ENCODE results near the gene BUB1. TPM values are rescaled to one million over a fixed set of nuclear protein-coding genes. Genes with fewer than 3 reads are reported as not detected.
A peak's percentile ranks its signal among the peaks of the same experiment; 100 is the strongest.
"Not testable (repeated sequence)": the region's sequence is repeated elsewhere in the genome, so short reads cannot be mapped to it uniquely, and the experiment has no call there.

Gene BUB1
- total RNA-seq, 2 donors from 2014 or later: 0.27 to 0.49 TPM

DNA sequence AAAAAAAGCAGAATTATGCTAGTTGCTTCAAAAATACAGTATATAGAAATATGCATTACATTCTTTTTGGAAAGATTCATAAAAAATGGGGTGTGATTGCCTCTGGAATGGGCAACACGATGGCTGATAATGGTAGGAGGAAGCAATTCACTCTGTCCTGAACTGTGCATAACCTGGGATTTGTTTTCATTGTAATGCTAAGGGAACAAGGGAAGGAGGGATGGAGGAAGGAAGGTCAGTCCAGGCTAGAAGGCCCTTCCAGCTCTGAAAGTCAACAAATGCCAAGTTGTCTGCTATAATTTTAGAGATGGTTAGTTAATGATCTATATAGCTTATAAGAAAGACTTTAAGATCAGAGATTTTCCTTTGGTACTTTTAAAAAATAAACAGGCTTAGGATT is 40.8 kb downstream of the BUB1 start:
- TF ChIP-seq, protein P1, sequence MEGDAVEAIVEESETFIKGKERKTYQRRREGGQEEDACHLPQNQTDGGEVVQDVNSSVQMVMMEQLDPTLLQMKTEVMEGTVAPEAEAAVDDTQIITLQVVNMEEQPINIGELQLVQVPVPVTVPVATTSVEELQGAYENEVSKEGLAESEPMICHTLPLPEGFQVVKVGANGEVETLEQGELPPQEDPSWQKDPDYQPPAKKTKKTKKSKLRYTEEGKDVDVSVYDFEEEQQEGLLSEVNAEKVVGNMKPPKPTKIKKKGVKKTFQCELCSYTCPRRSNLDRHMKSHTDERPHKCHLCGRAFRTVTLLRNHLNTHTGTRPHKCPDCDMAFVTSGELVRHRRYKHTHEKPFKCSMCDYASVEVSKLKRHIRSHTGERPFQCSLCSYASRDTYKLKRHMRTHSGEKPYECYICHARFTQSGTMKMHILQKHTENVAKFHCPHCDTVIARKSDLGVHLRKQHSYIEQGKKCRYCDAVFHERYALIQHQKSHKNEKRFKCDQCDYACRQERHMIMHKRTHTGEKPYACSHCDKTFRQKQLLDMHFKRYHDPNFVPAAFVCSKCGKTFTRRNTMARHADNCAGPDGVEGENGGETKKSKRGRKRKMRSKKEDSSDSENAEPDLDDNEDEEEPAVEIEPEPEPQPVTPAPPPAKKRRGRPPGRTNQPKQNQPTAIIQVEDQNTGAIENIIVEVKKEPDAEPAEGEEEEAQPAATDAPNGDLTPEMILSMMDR (IDR thresholded peaks at IDR 0.05): no peak
- no peak for ATAC-seq (ENCODE audit: insufficient number of reproducible peaks, low FRiP score, low read depth)
- no peaks in the 10 kb centered on the region for H3K4me1 ChIP-seq (ENCODE audit: control insufficient read depth in 1 of 2, low read depth in 2 of 2)
- no peaks in the 10 kb centered on the region for H3K36me3 ChIP-seq
- no peaks in the 10 kb centered on the region for H3K9me3 ChIP-seq
- H3K27me3 ChIP-seq (replicated peaks; ENCODE audit: insufficient read depth): no peaks in the 10 kb centered on the region
- no peak overlapping the region for H3K27ac ChIP-seq
- DNase-seq (ENCODE audit: low spot score): no peak
- H3K4me3 ChIP-seq: no peak overlapping the region

DNA sequence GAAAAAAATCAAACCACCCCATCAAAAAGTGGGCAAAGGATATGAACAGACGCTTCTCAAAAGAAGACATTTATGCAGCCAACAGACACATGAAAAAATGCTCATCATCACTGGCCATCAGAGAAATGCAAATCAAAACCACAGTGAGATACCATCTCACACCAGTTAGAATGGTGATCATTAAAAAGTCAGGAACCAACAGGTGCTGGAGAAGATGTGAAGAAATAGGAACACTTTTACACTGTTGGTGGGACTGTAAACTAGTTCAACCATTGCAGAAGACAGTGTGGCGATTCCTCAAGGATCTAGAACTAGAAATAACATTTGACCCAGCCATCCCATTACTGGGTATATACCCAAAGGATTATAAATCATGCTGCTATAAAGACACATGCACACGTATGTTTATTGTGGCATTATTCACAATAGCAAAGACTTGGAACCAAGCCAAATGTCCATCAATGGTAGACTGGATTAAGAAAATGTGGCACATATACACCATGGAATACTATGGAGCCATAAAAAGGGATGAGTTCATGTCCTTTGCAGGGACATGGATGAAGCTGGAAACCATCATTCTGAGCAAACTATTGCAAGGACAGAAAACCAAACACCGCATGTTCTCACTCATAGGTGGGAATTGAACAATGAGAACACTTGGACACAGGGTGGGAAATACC is 41.8 kb downstream of the BUB1 start:
- H3K4me1 ChIP-seq (ENCODE audit: control insufficient read depth in 1 of 2, low read depth in 2 of 2); ATAC-seq (ENCODE audit: insufficient number of reproducible peaks, low FRiP score, low read depth); H3K4me3 ChIP-seq: not testable (repeated sequence)

DNA sequence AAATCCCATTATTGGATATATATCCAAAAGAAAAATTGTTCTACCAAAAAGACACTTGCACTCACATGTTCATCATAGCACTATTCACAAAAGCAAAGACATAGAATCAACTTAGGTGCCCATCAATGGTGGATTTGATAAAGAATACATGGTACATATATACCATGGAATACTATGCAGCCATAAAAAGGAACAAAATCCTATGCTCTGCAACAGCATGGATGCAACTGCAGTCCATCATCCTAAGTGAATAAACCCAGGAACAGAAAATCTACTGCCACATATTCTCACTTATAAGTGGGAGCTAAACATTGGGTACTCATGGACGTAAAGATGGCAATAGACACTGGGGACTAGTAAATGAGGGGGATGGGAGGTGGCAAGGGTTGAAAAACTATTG is 50.5 kb downstream of the BUB1 start:
- H3K27ac ChIP-seq; H3K4me3 ChIP-seq; H3K4me1 ChIP-seq (ENCODE audit: control insufficient read depth in 1 of 2, low read depth in 2 of 2); H3K9me3 ChIP-seq; H3K36me3 ChIP-seq; ATAC-seq (ENCODE audit: insufficient number of reproducible peaks, low FRiP score, low read depth); H3K27me3 ChIP-seq (replicated peaks; ENCODE audit: insufficient read depth); DNase-seq (ENCODE audit: low spot score): not testable (repeated sequence)

More for the DNA sequence above, 41.8 kb downstream of the BUB1 start:
- H3K27me3 ChIP-seq (replicated peaks; ENCODE audit: insufficient read depth); DNase-seq (ENCODE audit: low spot score); H3K36me3 ChIP-seq; H3K27ac ChIP-seq; H3K9me3 ChIP-seq: not testable (repeated sequence)

DNA sequence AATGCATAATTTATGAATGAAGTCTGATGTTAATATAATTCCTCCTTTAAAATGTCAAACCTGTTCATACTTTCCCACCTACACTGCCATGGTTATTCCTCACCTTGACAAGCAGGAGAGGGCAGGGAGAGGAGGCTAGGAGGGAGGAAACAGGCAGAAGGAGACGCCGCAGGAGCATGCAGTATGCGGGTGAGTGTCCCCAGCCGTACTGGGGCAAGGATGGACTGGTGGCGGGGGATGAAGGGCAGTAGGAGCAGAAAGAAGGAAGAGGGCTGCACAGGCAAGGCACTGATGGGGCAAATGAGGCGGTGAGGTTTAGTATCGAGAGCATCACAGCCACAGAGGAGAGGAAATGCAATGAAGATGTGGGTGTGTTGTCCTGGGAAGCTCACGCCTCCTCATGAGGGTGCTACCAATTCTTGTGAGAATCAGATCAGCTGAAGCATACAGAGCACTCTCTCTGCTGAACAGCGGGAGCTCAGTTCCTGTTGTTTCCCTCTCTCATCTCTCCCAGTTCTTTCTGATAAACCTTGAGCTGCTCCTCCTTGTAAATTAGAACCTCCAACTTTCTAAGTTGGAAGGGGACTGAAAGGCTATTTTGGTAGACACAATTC is 58.4 kb downstream of the BUB1 start:
- not testable (repeated sequence) for H3K36me3 ChIP-seq; H3K27ac ChIP-seq; H3K4me1 ChIP-seq (ENCODE audit: control insufficient read depth in 1 of 2, low read depth in 2 of 2); DNase-seq (ENCODE audit: low spot score); ATAC-seq (ENCODE audit: insufficient number of reproducible peaks, low FRiP score, low read depth); H3K27me3 ChIP-seq (replicated peaks; ENCODE audit: insufficient read depth); H3K4me3 ChIP-seq; H3K9me3 ChIP-seq

DNA sequence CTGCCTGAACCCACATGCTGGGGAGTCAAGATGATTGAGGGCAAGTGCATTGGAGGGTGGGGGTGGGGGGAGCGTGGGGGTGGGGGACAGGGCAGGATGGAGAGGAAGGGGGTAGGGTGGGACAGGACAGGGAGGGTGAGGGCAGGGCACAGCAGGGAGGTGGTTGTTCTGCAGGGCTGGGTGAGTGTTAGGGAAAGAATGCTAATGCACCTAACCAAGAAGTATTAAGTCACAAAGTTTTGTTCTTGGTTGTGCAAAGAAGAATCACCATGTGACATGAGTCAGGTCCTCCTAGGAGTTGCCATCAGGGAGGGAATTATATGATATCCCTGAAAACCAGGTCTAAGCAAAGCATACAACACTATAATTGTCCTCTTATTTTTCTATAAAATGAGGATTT is 63.9 kb downstream of the BUB1 start:
- not testable (repeated sequence) for H3K27me3 ChIP-seq (replicated peaks; ENCODE audit: insufficient read depth); DNase-seq (ENCODE audit: low spot score); ATAC-seq (ENCODE audit: insufficient number of reproducible peaks, low FRiP score, low read depth)

DNA sequence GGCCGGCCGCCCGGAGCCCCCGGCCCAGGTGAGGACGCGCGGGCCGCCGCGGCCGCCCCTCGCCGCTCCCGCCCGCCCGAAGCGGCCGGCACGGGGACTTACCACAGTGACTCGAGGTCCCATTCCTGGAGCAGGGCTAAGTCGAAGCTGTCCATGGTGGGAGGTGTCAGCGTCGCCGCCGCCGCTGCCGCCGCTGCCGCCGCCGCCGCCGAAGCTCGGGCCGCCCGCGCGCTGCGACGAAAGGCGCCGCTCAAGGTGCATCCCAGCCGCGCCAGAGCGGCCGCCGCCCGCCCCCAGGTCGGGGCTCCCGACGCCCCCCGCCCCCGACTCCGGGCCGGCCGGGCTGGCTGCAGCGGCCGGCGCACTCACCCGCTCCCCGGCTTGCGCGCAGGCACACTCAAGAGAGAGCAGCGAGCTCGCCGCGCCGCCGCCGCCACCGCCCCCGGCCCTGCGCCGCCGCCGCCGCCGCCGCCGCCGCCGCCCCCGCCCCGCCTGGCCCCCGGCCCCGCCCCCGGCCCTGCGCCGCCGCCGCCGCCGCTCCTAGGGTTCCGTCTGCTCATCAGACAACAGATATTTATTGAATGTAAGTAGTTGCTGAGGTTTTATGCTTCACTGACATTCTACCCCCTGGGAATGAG is 67.1 kb downstream of the BUB1 start:
- H3K36me3 ChIP-seq; H3K27ac ChIP-seq; ATAC-seq (ENCODE audit: insufficient number of reproducible peaks, low FRiP score, low read depth); DNase-seq (ENCODE audit: low spot score); H3K9me3 ChIP-seq; H3K4me3 ChIP-seq; H3K27me3 ChIP-seq (replicated peaks; ENCODE audit: insufficient read depth); H3K4me1 ChIP-seq (ENCODE audit: control insufficient read depth in 1 of 2, low read depth in 2 of 2): not testable (repeated sequence)

More for the DNA sequence above, 63.9 kb downstream of the BUB1 start:
- not testable (repeated sequence) for H3K4me1 ChIP-seq (ENCODE audit: control insufficient read depth in 1 of 2, low read depth in 2 of 2); H3K27ac ChIP-seq; H3K9me3 ChIP-seq; H3K4me3 ChIP-seq; H3K36me3 ChIP-seq

DNA sequence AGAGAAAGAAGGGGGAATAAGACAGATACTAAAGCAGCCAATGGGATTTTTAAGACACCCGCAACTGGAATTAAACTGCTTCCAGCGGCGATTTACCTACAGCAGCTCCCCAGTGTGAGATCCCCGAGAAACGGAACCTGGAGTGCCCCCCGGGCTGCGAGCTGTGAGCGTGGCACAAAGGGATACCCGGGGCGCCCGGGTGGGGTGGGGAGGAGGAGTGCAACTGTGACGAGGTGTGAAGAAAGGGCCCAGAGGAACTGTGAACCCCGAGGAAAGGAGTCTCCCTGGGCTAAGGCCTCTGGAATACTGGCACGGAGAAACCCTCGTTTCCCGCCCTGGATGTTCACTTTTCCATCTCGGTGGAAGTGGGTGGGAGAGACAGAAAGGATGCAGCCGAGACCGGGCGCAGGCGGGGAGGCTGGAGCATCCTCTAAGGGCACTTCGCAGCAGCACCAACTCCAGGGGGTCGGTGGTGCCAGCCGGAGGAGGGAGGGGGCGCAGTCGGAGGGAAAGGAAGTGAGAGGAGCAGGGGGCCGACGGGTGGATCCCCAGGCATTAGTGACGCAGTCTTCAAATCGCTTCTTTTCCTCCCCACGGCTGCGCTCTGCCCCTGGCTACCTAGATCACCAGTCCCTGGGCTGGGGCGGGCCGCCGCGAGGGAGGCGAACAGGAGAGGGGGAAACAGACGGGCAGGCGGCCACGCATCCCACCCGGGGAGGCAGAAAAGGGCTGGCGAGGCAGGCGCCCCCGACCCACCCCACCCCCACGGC is 67.8 kb downstream of the BUB1 start:
- not testable (repeated sequence) for H3K9me3 ChIP-seq; H3K27me3 ChIP-seq (replicated peaks; ENCODE audit: insufficient read depth); DNase-seq (ENCODE audit: low spot score); ATAC-seq (ENCODE audit: insufficient number of reproducible peaks, low FRiP score, low read depth); H3K4me1 ChIP-seq (ENCODE audit: control insufficient read depth in 1 of 2, low read depth in 2 of 2); H3K27ac ChIP-seq; H3K36me3 ChIP-seq
- H3K4me3 ChIP-seq: peak overlapping the region; percentile 36

DNA sequence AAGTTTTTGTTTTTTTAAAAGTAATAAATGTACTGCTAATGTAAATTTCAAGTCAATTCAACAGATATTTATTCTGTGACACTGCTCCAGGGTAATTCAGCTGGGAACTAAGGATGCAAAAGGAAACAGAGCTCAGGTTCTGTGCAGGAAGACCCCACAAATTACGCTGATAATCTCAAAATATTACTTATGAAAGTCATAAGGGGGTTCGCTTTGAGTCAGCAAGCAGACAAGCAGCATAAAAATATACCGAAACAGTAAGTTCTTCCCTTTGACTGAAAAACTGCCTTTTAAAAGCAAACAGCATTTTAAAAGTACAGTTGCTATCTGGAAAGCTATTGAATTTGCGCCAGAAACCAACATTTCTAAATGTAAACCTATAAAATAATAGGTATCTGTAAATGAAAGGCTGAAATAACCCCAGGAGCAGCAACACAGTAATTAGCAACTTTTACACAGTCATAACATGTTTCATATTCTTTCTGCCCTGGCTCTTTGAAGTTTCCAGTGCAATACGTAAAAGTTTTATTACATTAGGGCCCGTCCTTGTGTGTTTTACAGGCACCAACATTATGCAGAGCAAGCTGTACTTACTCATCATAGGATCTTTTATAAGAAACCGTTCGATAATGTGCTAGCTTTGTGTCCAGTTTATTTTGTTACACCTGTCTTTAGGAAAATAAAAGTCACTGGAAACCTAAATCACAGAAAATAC is 68.9 kb downstream of the BUB1 start:
- ATAC-seq (ENCODE audit: insufficient number of reproducible peaks, low FRiP score, low read depth); H3K4me3 ChIP-seq; H3K9me3 ChIP-seq: not testable (repeated sequence)

DNA sequence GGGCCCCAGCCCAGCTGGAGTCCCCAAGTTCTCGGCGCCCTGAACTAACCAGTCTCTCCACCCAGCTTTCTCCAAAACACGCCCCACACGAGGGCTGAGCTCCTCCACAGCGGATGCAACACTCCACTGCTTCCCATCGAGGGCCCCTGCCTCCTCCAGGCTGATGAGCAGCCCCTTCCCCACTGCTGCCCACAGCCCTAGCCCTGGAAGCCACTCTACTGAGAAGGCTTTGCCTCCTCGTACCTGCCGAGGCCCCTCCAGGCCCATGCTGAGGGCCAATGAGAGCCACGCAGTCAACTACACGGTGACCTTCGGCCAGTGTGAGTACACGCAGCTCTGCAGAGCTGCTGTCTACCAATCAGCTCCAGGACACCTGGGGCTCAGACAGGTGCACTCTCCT is 72.8 kb downstream of the BUB1 start:
- not testable (repeated sequence) for H3K27ac ChIP-seq; H3K36me3 ChIP-seq; H3K27me3 ChIP-seq (replicated peaks; ENCODE audit: insufficient read depth); ATAC-seq (ENCODE audit: insufficient number of reproducible peaks, low FRiP score, low read depth); H3K4me1 ChIP-seq (ENCODE audit: control insufficient read depth in 1 of 2, low read depth in 2 of 2); H3K9me3 ChIP-seq; DNase-seq (ENCODE audit: low spot score); H3K4me3 ChIP-seq

More for the DNA sequence above, 68.9 kb downstream of the BUB1 start:
- not testable (repeated sequence) for H3K36me3 ChIP-seq; H3K27ac ChIP-seq; H3K27me3 ChIP-seq (replicated peaks; ENCODE audit: insufficient read depth); H3K4me1 ChIP-seq (ENCODE audit: control insufficient read depth in 1 of 2, low read depth in 2 of 2); DNase-seq (ENCODE audit: low spot score)

DNA sequence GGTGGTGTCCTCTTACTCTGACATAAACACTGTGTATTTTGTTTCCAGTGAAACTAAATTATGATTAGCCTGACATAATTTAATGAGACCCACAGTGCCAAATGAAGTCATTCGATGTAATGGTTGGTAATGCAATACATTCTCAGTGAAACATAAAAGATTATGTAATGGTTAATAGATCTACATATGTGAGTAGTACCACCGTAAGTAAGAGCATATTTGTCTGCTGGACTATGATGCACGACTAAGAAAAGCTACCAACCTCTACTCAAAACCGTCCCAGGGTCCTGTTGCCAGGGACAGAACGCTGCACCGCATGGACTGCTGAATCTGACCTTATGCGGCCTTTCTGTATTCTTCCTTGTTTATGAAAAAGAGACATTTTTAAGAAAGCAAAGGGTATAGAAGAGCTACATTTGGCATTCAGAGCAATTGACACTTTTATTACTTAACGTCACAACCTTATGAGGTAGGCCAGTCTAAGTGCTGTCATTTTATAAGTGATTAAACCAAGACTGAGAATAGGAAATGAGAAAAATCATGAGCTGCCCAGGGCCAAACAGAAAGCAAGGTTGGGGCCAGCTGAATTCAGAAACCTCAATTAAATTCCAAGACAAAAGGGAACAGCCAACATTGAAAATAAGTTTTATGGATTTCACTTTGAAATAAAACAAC is 73.8 kb downstream of the BUB1 start:
- not testable (repeated sequence) for H3K9me3 ChIP-seq; ATAC-seq (ENCODE audit: insufficient number of reproducible peaks, low FRiP score, low read depth); DNase-seq (ENCODE audit: low spot score); H3K4me3 ChIP-seq; H3K27me3 ChIP-seq (replicated peaks; ENCODE audit: insufficient read depth); H3K4me1 ChIP-seq (ENCODE audit: control insufficient read depth in 1 of 2, low read depth in 2 of 2); H3K27ac ChIP-seq; H3K36me3 ChIP-seq
